BJ (cell line): ENCODE results near the gene CLTCL1. TPM values are rescaled to one million over a fixed set of nuclear protein-coding genes. Genes with fewer than 3 reads are reported as not detected.
"Not testable (repeated sequence)": the region's sequence is repeated elsewhere in the genome, so short reads cannot be mapped to it uniquely, and the experiment has no call there.

Experiments
- CTCF ChIA-PET: fragments of 350-600 bp; formaldehyde crosslinking; extraction: SDS; loops from one replicate; lab custom pipeline; 2021; ENCODE audit warnings: antibody characterized with exemption, inconsistent platforms; lab: Yijun Ruan, JAX
- POLR2A ChIA-PET: fragments of 300-600 bp; sonication (Branson Sonifier 250); formaldehyde crosslinking; extraction: SDS; loops from one replicate; lab custom pipeline; 2021; ENCODE audit warnings: antibody characterized with exemption; lab: Charles Lee
- DNase-seq: peaks from one replicate; pipeline ENCODE4 v3.0.0-alpha.2; 2011; ENCODE audit warnings: low read depth
- H3K27me3 ChIP-seq: 2 replicates; pipeline ENCODE4 v1.6.0; 2011; ENCODE audit warnings: low read length; ENCODE audit not compliant: control insufficient read depth, insufficient read depth
- H3K36me3 ChIP-seq: 2 replicates; pipeline ENCODE4 v1.5.1; 2011; ENCODE audit warnings: low read length; ENCODE audit not compliant: control insufficient read depth, insufficient read depth
- H3K4me3 ChIP-seq: 2 replicates; pipeline ENCODE4 v1.5.1; 2011; ENCODE audit warnings: low read depth, mild to moderate bottlenecking, control low read depth, low read length
- polyA plus RNA-seq: library from polyadenylated mRNA; depleted of rRNA; stranded (reverse); fragments of >200 nt; gene quantifications from 2 replicates; pipeline ENCODE4 v1.2.3, GENCODE V29; 2011
- TF ChIP-seq, protein P1 (sequence below): IDR thresholded peaks from 2 replicates; pipeline ENCODE4 v1.5.1; 2011; ENCODE audit warnings: low read depth, mild to moderate bottlenecking, control low read depth, inconsistent platforms, low read length, moderate library complexity; ENCODE audit not compliant: insufficient read depth

The CLTCL1 gene
- polyA plus RNA-seq, 1 experiment, result 14.0 TPM

DNA sequence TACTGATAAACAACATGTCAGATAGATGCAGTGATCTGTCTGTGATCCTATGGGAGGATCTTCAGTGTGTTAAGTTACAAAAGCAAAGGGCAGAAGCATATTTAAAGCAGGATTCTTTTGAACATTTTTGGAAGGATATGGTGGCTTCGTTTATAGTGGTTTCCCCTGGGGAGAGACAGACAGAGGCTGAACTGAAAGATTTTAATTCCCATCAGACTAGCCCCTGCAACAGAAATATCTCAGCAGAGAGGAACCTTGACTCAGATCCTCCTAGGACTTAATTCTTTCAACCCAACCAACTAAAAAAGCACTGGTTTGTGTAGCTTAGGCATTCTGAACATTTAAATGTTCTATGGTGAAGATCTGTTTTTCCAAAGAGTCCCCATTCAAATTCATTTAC, 5.7 kb downstream of the CLTCL1 start:
- H3K4me3 ChIP-seq, result no peak overlapping the region

DNA sequence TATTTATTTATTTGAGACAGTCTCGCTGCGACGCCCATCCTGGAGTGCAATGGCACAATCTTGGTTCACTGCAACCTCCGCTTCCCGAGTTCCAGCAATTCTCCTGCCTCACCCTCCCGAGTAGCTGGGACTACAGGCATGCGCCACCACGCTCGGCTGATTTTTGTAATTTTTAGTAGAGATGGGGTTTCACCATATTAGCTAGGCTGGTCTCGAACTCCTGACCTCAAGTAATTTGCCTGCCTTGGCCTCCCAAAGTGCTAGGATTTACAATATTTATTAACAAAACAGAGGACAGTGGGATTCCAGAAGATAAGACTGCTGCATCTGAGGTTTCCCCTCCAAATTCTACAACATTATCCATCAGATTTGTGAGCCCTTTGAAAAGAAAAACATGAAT, 12.4 kb downstream of the CLTCL1 start:
- DNase-seq, POLR2A ChIA-PET, CTCF ChIA-PET, H3K4me3 ChIP-seq, H3K36me3 ChIP-seq, H3K27me3 ChIP-seq: not testable (repeated sequence)

More for the DNA sequence above, 5.7 kb downstream of the CLTCL1 start:
- H3K36me3 ChIP-seq, result 0 out of 2 replicates have a peak, but pooled peaks cover 1% of the 10 kb centered on the region
- TF ChIP-seq, protein P1, sequence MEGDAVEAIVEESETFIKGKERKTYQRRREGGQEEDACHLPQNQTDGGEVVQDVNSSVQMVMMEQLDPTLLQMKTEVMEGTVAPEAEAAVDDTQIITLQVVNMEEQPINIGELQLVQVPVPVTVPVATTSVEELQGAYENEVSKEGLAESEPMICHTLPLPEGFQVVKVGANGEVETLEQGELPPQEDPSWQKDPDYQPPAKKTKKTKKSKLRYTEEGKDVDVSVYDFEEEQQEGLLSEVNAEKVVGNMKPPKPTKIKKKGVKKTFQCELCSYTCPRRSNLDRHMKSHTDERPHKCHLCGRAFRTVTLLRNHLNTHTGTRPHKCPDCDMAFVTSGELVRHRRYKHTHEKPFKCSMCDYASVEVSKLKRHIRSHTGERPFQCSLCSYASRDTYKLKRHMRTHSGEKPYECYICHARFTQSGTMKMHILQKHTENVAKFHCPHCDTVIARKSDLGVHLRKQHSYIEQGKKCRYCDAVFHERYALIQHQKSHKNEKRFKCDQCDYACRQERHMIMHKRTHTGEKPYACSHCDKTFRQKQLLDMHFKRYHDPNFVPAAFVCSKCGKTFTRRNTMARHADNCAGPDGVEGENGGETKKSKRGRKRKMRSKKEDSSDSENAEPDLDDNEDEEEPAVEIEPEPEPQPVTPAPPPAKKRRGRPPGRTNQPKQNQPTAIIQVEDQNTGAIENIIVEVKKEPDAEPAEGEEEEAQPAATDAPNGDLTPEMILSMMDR, result no peak
- CTCF ChIA-PET, result interaction anchor here (1.7 kb wide), 1 partner anchor 10 kb away, joined by 4 read pairs; no protein-coding TSS in a partner anchor
- H3K27me3 ChIP-seq, result no peaks in the 10 kb centered on the region
- DNase-seq, result no peak
- POLR2A ChIA-PET, result no interaction called here

DNA sequence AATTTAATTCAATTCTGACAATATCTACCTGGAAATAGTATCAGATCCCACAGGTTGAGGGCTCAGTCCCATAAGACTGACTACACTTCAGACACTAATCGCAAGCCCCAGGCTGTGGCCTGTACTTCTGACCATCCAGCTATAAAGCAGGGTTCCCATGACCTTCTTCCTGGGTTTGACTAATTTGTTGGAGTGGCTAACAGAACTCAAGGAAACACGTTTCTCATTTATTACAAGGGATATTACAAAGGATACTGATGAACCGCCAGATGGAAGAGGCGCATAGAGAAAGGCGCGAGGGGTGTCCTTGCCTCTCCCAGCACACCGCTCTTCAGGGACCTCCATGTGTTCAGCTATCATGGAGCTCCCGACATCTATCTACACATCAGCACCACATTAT, 13.7 kb downstream of the CLTCL1 start:
- POLR2A ChIA-PET, result no interaction called here
- TF ChIP-seq, protein P1, result no peak

DNA sequence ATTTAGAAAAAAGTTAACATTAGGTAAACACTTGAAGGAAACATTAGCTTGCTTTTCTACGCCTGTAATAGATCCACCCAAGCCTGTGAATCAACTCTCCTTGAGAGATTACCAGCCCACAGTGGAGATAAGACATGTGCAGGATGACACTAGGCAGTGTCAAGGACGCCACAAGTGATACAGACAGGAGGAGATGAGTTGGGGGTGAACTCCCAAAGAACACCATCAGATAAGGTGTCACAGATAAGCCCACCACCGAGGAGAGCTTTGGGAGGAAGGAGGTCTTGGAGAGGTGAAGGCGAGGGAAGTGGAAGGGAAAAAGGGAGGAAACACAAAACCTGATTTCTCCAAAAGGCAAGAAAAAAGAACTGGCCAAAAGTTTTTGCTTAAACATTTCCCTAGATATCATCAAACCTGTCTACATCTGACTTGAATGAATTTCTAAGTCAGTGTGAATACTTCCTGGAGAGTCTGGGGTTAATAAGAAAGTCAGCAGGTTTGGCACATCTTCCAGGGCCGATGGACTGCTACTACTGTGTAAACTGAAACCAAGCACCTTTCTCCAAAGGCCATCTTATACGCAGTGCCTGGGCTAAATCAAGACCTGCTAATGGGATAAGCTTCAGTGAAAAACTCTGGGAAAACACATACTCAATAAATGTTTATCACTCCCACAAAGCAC, 15.5 kb downstream of the CLTCL1 start:
- ChIA-PET POLR2A (no interaction called here), CTCF (interaction anchor here (0.7 to 1.2 kb wide), 3 partner anchors 9 to 23 kb away, joined by 3 to 4 read pairs (median 3); no protein-coding TSS in a partner anchor)
- TF ChIP-seq, protein P1, result no peak
- no peak overlapping the region for H3K4me3 ChIP-seq
- H3K27me3 ChIP-seq, result no peaks in the 10 kb centered on the region
- no peaks in the 10 kb centered on the region for H3K36me3 ChIP-seq
- no peak for DNase-seq

More for the DNA sequence above, 13.7 kb downstream of the CLTCL1 start:
- H3K36me3 ChIP-seq, result no peaks in the 10 kb centered on the region
- H3K4me3 ChIP-seq, result no peak overlapping the region
- CTCF ChIA-PET, result no interaction called here
- no peaks in the 10 kb centered on the region for H3K27me3 ChIP-seq
- no peak for DNase-seq

DNA sequence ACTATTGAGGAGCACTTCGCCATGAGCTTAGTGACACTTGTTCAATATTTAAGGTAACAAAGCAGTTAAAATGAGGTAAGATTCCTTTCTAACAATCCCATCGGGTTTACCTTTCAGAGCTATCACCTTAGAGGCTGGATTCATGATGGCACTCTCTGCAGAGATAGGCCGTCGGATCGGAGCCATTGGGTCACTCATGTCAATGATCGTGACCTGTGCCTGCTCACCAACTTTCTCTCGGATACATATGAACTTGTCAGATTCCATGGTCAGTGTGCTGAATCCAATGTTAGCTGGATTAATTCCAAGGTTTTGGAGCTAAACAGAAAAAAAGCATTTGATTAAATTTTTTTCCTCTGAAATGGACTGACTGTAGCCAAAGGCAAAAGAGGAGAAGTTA, 16.0 kb downstream of the CLTCL1 start:
- Histone ChIP-seq H3K27me3 (no peaks in the 10 kb centered on the region), H3K36me3 (no peaks in the 10 kb centered on the region), H3K4me3 (no peak overlapping the region)
- TF ChIP-seq, protein P1, result no peak
- DNase-seq, result no peak
- ChIA-PET POLR2A (no interaction called here), CTCF (interaction anchor here (0.7 to 0.9 kb wide), 2 partner anchors 10 to 11 kb away, joined by 3 to 4 read pairs; no protein-coding TSS in a partner anchor)
